ENCODE results near the gene GPR162.

GPR162 gene

GRCh38 chr12:6821591-6822425 lies at the start of gene GPR162:
GPR162 (plus strand) TSS chr12:6821821; CDS start chr12:6823899, 2,078 bp downstream.
- H3K27ac ChIP-seq, result peak within 1 kb of the TSS; percentile 67
- peak; percentile 79 for DNase-seq
- H3K27me3 ChIP-seq (ENCODE audit: insufficient read depth, low read depth, severe bottlenecking), result no peaks in the 10 kb centered on the region
- no peaks in the 10 kb centered on the region for H3K9me3 ChIP-seq (ENCODE audit: severe bottlenecking)
- H3K36me3 ChIP-seq, result peaks cover 19% of the 10 kb centered on the region
- H3K4me3 ChIP-seq (ENCODE audit: low read depth, low read length), result peak within 1 kb of the TSS; percentile 38
- no peak for TF ChIP-seq CTCF (IDR thresholded peaks at IDR 0.05; ENCODE audit: low read depth, low read length)

GRCh38 chr12:6772331-6772695 lies 49.3 kb upstream of the GPR162 start, which contains the start of gene LAG3:
LAG3 (plus strand) TSS chr12:6772520; CDS start chr12:6772853, 333 bp downstream.
- H3K27me3 ChIP-seq (ENCODE audit: insufficient read depth, low read depth, severe bottlenecking), result no peaks in the 10 kb centered on the region
- no peak for DNase-seq
- no peak within 1 kb of the TSS for H3K4me3 ChIP-seq (ENCODE audit: low read depth, low read length)
- H3K27ac ChIP-seq, result peak within 1 kb of the TSS; percentile 14; the same call in 1 of the 2 replicates
- TF ChIP-seq CTCF (IDR thresholded peaks at IDR 0.05; ENCODE audit: low read depth, low read length), result no peak
- H3K36me3 ChIP-seq, result peaks cover 68% of the 10 kb centered on the region
- no peaks in the 10 kb centered on the region for H3K9me3 ChIP-seq (ENCODE audit: severe bottlenecking)

GRCh38 chr12:6772726-6773589 lies 48.7 kb upstream of the GPR162 start:
- TF ChIP-seq CTCF (IDR thresholded peaks at IDR 0.05; ENCODE audit: low read depth, low read length), result no peak
- no peak overlapping the region for H3K4me3 ChIP-seq (ENCODE audit: low read depth, low read length)
- H3K27me3 ChIP-seq (ENCODE audit: insufficient read depth, low read depth, severe bottlenecking), result no peaks in the 10 kb centered on the region
- no peak for DNase-seq
- no peaks in the 10 kb centered on the region for H3K9me3 ChIP-seq (ENCODE audit: severe bottlenecking)
- peaks cover 71% of the 10 kb centered on the region for H3K36me3 ChIP-seq
- peak overlapping the region; percentile 14; the same call in 1 of the 2 replicates for H3K27ac ChIP-seq

- H3K4me3 ChIP-seq (ENCODE audit: low read depth, low read length), result no peak overlapping the region
- DNase-seq, result no peak
These were observed 47.9 kb upstream of the GPR162 start for GRCh38 chr12:6773590-6774351.

More at GRCh38 chr12:6773590-6774351, 47.9 kb upstream of the GPR162 start:
- H3K9me3 ChIP-seq (ENCODE audit: severe bottlenecking), result no peaks in the 10 kb centered on the region
- TF ChIP-seq CTCF (IDR thresholded peaks at IDR 0.05; ENCODE audit: low read depth, low read length), result no peak
- H3K36me3 ChIP-seq, result peaks cover 71% of the 10 kb centered on the region
- H3K27me3 ChIP-seq (ENCODE audit: insufficient read depth, low read depth, severe bottlenecking), result no peaks in the 10 kb centered on the region
- H3K27ac ChIP-seq, result no peak overlapping the region

All from WERI-Rb-1 (cell line).